GM04503 (cell line): ENCODE data around the gene LYRM2.

ENCODE experiments used
- DNase-seq: peaks from one replicate; pipeline ENCODE4 v3.0.0-alpha.2; 2012; ENCODE audit warnings: low read depth

LYRM2 gene

GRCh38 chr6:89555031-89555430 is 83.5 kb downstream of the LYRM2 start:
- no peak for DNase-seq

GRCh38 chr6:89554106-89554505 is 84.4 kb downstream of the LYRM2 start:
- no peak for DNase-seq

- DNase-seq, result no peak
These were observed 85.1 kb downstream of the LYRM2 start for GRCh38 chr6:89553431-89553830.

- DNase-seq, result no peak
These were observed 91.3 kb downstream of the LYRM2 start for GRCh38 chr6:89547281-89547680.

- no peak for DNase-seq
These were observed 95.7 kb downstream of the LYRM2 start for GRCh38 chr6:89542866-89543265.

GRCh38 chr6:89542081-89542857 is 96.3 kb downstream of the LYRM2 start:
- no peak for DNase-seq

GRCh38 chr6:89539779-89540178 is 98.8 kb downstream of the LYRM2 start:
- no peak for DNase-seq

- no peak for DNase-seq
These were observed 102.3 kb downstream of the LYRM2 start for GRCh38 chr6:89536231-89536630.

- DNase-seq, result no peak
These were observed 107.6 kb downstream of the LYRM2 start for GRCh38 chr6:89530982-89531381.

- DNase-seq, result no peak
These were observed 109.7 kb downstream of the LYRM2 start for GRCh38 chr6:89528866-89529265.

- no peak for DNase-seq
These were observed 110.9 kb downstream of the LYRM2 start for GRCh38 chr6:89527634-89528033.

GRCh38 chr6:89526563-89526869 is 112.0 kb downstream of the LYRM2 start:
- DNase-seq, result no peak

- no peak for DNase-seq
These were observed 112.6 kb downstream of the LYRM2 start for GRCh38 chr6:89525786-89526562.

GRCh38 chr6:89522778-89523177 is 115.8 kb downstream of the LYRM2 start:
- no peak for DNase-seq

GRCh38 chr6:89520736-89521135 is 117.8 kb downstream of the LYRM2 start:
- no peak for DNase-seq

- DNase-seq, result no peak
These were observed 120.0 kb downstream of the LYRM2 start for GRCh38 chr6:89518352-89519055.
